ENCODE measurements around the gene TMEM11.
"Not testable (repeated sequence)": the region's sequence is repeated elsewhere in the genome, so short reads cannot be mapped to it uniquely, and the experiment has no call there.

The TMEM11 gene

GRCh38 chr17:21211825-21212479 is 2.0 kb downstream of the TMEM11 start:
- no peak for DNase-seq (ENCODE audit: low spot score)

DNA sequence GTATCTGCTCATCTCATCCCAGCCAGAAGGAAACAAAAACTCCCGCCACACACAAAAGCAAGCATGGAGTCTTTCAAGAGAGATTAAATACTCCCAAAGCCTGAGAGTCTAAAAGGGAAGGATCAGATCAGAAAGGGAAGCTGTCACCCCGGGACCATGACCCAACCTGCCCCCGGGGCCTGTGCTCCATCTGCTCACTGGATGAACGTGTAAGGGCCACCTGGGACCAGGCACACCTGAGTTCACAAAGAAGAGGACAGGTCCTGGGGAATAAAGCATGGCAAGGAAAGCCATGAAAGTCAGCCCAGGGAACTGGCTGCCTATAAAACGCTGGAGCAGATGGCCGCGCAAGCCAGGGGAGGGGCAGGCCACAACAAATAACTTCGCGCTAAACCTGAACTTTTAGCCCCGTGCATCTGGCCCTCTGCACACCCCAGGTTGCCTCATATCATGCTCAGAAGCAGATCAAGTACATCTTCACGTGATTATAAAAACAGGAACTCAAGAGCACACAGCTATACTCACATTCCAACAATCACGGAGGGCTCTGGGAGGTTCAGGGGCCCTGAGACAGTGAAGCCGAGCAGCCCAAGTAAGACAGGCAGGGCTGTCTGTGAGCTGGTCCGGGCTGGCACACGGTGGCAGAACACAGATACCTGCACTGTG is 3.4 kb downstream of the TMEM11 start:
- DNase-seq (ENCODE audit: low spot score) = no peak

- DNase-seq (ENCODE audit: low spot score) = no peak
These were observed 4.3 kb downstream of the TMEM11 start for GRCh38 chr17:21209511-21210175.

DNA sequence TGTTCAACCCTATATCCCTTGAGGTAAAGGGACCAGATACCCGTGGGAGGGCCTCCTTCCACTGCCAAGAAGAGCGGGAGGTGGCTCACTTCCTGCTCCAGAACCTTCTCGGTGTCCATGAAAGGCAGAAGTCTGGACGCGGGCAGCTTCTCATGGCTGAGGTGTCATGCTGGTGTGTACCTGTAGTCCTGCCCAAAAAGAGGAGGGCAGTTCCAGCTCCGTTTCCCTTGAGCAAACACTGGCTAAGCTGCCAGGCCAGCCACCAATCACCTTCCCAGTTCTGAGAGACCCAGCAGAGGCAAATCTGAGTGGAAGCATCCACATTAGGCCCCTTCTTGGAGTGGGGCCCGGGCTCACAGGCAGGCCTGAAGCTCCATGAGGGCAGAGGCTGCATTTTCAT is 5.6 kb downstream of the TMEM11 start:
- DNase-seq (ENCODE audit: low spot score) = no peak

GRCh38 chr17:21204935-21205334 is 9.0 kb downstream of the TMEM11 start:
- no peak for DNase-seq (ENCODE audit: low spot score)

- no peak for DNase-seq (ENCODE audit: low spot score)
These were observed 11.4 kb downstream of the TMEM11 start for GRCh38 chr17:21202512-21202911.

DNA sequence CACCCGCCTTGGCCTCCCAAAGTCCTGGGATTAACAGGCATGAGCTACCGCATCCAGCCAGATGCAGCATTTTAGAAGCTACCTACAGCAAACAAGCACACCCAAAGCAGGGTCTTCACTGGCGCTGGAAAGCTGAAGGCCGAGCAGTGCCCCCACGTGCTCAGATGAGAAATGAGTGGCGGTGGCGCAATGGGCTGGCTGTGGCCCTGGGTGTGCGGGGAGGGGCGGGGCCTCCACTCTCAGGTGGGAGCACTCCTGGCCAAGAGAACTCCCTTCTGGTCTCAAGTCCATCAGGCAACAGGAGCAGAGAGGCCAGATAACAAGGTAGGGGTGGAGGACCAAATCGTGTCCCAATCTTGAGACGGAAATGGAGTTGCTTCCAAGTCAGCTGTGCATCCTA is 12.1 kb downstream of the TMEM11 start:
- DNase-seq (ENCODE audit: low spot score) = no peak

- DNase-seq (ENCODE audit: low spot score) = no peak
These were observed 12.7 kb downstream of the TMEM11 start for GRCh38 chr17:21201298-21201595.

GRCh38 chr17:21200590-21201297 is 13.2 kb downstream of the TMEM11 start:
- no peak for DNase-seq (ENCODE audit: low spot score)

GRCh38 chr17:21199856-21200255 is 14.1 kb downstream of the TMEM11 start:
- peak; percentile 87 for DNase-seq (ENCODE audit: low spot score)

DNA sequence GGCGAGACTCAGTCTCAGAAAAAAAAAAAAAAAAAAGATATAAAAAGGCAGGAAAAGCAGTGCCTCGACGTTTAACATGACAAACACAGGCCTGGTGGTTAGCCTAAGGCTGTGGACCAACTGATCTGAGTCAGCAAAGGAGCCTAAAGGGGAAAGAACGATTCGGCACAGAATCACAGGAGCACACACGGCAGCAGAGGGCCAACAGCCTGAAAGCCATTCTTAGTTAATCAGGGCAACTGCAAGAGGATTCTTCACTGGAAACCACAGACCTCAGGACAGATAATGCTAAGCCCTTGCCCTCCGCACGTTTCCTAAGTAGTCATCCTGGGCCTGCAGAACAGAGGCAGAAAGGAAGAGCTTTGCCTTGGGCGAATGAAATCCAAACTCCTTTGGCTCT is 14.7 kb downstream of the TMEM11 start:
- no peak for DNase-seq (ENCODE audit: low spot score)

GRCh38 chr17:21198411-21198810 is 15.6 kb downstream of the TMEM11 start:
- DNase-seq (ENCODE audit: low spot score) = no peak

- no peak for DNase-seq (ENCODE audit: low spot score)
These were observed 17.8 kb downstream of the TMEM11 start for GRCh38 chr17:21196126-21196525.

DNA sequence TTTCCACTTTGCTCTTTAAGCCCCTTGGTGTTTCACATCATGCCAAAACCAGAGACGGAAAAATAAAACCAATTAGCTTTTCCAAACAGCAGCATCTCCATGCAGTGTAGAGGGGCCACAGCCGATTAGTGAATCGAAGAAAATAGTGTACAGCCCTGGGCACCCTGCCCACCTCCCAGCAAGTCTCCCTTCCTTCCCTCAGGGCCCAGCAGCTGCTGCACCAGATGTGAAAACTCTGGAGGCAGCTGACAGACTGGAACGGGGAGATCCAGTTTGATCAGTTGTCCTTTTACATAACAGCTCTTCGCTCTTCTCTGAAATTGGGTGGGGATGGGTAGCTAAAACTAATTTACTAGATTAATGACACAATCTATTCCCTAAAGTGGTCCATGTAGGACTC is 19.3 kb downstream of the TMEM11 start:
- no peak for DNase-seq (ENCODE audit: low spot score)

GRCh38 chr17:21194226-21194625 is 19.7 kb downstream of the TMEM11 start:
- no peak for DNase-seq (ENCODE audit: low spot score)

DNA sequence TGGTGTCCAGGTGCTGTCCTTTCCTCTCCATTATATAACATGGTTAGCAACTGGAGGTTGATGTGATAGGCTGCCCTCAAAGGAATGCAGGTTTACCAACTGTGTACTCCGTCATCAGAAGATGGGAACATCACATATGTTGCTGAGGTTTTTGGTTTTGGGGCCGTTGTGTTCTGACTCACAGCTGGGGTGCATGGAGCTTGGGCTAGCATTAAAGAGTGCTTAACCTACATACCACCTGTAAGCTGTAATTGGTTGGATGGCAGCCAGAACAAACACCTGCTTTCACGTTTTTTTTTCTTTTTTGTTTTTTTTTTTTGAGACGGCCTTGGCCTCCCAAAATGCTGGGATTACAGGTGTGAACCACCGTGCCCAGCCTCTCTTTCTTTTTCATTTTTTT is 20.9 kb downstream of the TMEM11 start:
- DNase-seq (ENCODE audit: low spot score) = no peak

- not testable (repeated sequence) for DNase-seq (ENCODE audit: low spot score)
These were observed 21.5 kb downstream of the TMEM11 start for GRCh38 chr17:21192414-21192813.

GRCh38 chr17:21191698-21192097 is 22.3 kb downstream of the TMEM11 start:
- no peak for DNase-seq (ENCODE audit: low spot score)

DNA sequence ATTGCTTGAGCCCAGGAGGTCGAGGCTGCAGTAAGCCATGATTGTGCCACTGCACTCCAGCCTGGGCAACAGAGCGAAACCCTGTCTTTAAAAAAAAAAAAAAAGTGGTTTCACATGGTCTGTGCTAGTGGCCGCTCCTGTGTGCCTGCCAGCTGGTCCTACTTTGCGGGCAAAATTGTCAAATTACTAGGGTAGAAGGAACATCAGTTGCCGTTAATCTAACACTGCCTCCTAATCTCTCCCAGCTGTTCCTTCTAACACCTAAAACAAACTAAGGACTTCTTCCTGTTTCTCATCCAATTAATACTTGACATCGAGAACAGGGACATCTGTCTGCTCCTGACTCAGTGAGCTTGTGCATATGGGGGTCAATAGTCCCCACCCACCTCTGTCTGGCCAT is 23.9 kb downstream of the TMEM11 start:
- DNase-seq (ENCODE audit: low spot score) = no peak

DNA sequence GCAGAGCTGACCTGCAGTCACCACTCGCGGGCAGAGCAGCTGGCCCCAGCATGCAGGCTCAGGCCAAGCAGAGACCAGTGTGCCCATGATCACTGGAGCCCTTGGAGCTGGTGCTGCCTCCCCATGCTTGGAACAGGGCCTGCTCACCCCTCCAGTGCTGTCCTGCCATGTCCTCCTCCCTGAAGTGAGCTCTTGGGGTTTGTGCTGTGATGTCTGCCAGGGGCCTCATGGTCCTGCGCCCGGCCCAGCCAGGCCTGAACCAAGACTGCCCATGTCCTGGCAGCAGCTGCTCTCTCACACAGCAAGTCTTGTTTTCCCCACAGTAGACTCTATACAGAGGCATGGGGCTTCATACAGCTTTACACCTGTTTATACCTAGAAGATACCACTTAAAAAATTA is 24.6 kb downstream of the TMEM11 start:
- DNase-seq (ENCODE audit: low spot score) = no peak

DNA sequence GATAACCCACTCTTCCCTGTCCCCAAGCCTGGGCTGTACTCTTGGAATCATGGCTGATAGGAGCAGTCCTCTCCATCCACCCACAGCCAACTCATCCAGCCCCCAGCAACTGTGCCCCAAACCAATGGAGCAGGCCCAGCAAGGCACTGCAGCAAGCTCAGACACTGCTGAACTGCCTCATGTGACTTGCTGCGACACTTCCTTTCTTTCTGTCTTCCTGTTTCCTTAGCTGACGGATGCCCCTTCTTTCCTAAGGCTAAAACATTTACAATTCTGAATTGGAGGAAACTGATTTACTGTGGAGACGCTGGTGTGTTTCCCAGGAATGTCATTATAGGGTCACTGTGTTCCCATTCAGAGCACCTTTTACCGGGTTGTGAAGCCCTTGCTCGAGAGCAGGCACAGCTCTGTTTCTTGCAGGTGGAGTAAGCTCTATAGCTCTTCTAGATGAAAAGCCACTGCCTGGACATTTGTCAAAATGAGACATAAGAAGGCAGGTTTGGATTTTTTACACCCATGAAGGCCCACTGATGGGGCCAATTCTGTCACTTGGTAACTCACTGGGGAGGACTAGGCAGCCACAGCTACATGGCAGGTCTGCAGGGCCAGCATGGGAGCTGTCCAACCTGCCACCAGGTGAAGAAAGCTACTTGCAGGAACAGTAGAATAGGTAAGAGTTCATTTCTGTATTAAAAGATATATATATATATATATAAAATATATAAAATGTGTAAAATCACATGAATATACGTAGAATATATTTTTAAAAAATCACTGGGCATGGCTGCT is 27.4 kb downstream of the TMEM11 start:
- DNase-seq (ENCODE audit: low spot score) = no peak

DNA sequence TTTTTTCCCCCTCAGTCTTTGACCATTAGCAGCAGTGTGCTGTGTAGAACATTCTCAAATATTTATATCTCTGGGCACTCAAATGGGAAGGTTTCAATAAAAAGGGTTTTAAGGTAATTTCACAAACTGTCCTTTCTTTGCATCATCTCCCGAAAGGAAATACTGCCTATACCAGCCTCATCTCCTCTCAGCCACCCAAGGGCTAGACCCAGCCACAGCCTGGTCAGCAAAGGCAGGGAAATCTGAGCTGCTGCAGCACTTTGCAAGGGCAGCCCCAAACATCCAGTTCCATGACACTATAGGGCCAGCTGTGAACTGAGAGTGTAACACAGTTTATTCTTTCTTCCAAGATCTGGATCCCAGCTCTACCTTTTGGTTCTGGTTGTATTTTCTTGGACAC is 28.9 kb downstream of the TMEM11 start:
- no peak for DNase-seq (ENCODE audit: low spot score)

Data from ecto neural progenitor cell (in vitro differentiated cells).